Measurements from ENCODE around the gene KCNQ5. TPM values are rescaled to one million over a fixed set of nuclear protein-coding genes. Genes with fewer than 3 reads are reported as not detected.

Gene KCNQ5
- total RNA-seq, 2 donors from 2014 or later = 0.22 to 0.56 TPM

- Histone ChIP-seq H3K9me3 (no peaks in the 10 kb centered on the region), H3K9ac (ENCODE audit: low read depth in 2 of 2, low read length in 2 of 2) (no peak overlapping the region), H3K4me3 (no peak overlapping the region), H3K36me3 (no peaks in the 10 kb centered on the region), H3K27me3 (no peaks in the 10 kb centered on the region), H3K4me1 (no peaks in the 10 kb centered on the region), H3K27ac (no peak overlapping the region)
- intact Hi-C loops (cut with DNase I) = no loop called here
- TF ChIP-seq CTCF (IDR thresholded peaks at IDR 0.05) = no peak
- DNase-seq = no peak
Measured at GRCh38 chr6:72595812-72596211, 26.1 kb upstream of the KCNQ5 start.

GRCh38 chr6:72616406-72617015, 5.4 kb upstream of the KCNQ5 start:
- TF ChIP-seq CTCF (IDR thresholded peaks at IDR 0.05) = no peak
- DNase-seq = no peak
- H3K27me3 ChIP-seq = peaks cover 9% of the 10 kb centered on the region
- no peaks in the 10 kb centered on the region for H3K36me3 ChIP-seq
- H3K27ac ChIP-seq = no peak overlapping the region
- H3K4me1 ChIP-seq = no peaks in the 10 kb centered on the region
- no peaks in the 10 kb centered on the region for H3K9me3 ChIP-seq
- no peak overlapping the region for H3K4me3 ChIP-seq
- intact Hi-C loops (cut with DNase I) = loop anchor here (5.0 kb wide), 1 partner anchor 516 kb away; no protein-coding TSS in a partner anchor
- no peak overlapping the region for H3K9ac ChIP-seq (ENCODE audit: low read depth in 2 of 2, low read length in 2 of 2)

GRCh38 chr6:72617721-72618120, 4.1 kb upstream of the KCNQ5 start:
- intact Hi-C loops (cut with DNase I) = loop anchor here (5.0 kb wide), 1 partner anchor 515 kb away; no protein-coding TSS in a partner anchor
- H3K9me3 ChIP-seq = no peaks in the 10 kb centered on the region
- H3K4me3 ChIP-seq = no peak overlapping the region
- H3K9ac ChIP-seq (ENCODE audit: low read depth in 2 of 2, low read length in 2 of 2) = no peak overlapping the region
- no peaks in the 10 kb centered on the region for H3K4me1 ChIP-seq
- no peaks in the 10 kb centered on the region for H3K36me3 ChIP-seq
- peaks cover 22% of the 10 kb centered on the region for H3K27me3 ChIP-seq
- H3K27ac ChIP-seq = no peak overlapping the region
- TF ChIP-seq CTCF (IDR thresholded peaks at IDR 0.05) = no peak
- no peak for DNase-seq

- no peak for TF ChIP-seq CTCF (IDR thresholded peaks at IDR 0.05)
- H3K27ac ChIP-seq = no peak overlapping the region
- no peaks in the 10 kb centered on the region for H3K9me3 ChIP-seq
- DNase-seq = peak; percentile 19
- H3K4me3 ChIP-seq = peak overlapping the region; percentile 35
- no peaks in the 10 kb centered on the region for H3K36me3 ChIP-seq
- no peak overlapping the region for H3K9ac ChIP-seq (ENCODE audit: low read depth in 2 of 2, low read length in 2 of 2)
- intact Hi-C loops (cut with DNase I) = loop anchor here (5.0 kb wide), 1 partner anchor 512 kb away; no protein-coding TSS in a partner anchor
- H3K27me3 ChIP-seq = peaks cover 37% of the 10 kb centered on the region
- no peaks in the 10 kb centered on the region for H3K4me1 ChIP-seq
Measured at GRCh38 chr6:72619883-72620696, 1.8 kb upstream of the KCNQ5 start.

- TF ChIP-seq CTCF (IDR thresholded peaks at IDR 0.05) = no peak
- intact Hi-C loops (cut with DNase I) = no loop called here
- peaks cover 37% of the 10 kb centered on the region for H3K27me3 ChIP-seq
- peak overlapping the region; percentile 35 for H3K4me3 ChIP-seq
- H3K27ac ChIP-seq = no peak overlapping the region
- H3K36me3 ChIP-seq = no peaks in the 10 kb centered on the region
- H3K4me1 ChIP-seq = no peaks in the 10 kb centered on the region
- no peak for DNase-seq
- no peaks in the 10 kb centered on the region for H3K9me3 ChIP-seq
- H3K9ac ChIP-seq (ENCODE audit: low read depth in 2 of 2, low read length in 2 of 2) = no peak overlapping the region
Measured at GRCh38 chr6:72620871-72621290, 983 bp upstream of the KCNQ5 start.
